ENCODE results near the gene NPY2R. TPM values are rescaled to one million over a fixed set of nuclear protein-coding genes. Genes with fewer than 3 reads are reported as not detected.

The NPY2R gene, protein sequence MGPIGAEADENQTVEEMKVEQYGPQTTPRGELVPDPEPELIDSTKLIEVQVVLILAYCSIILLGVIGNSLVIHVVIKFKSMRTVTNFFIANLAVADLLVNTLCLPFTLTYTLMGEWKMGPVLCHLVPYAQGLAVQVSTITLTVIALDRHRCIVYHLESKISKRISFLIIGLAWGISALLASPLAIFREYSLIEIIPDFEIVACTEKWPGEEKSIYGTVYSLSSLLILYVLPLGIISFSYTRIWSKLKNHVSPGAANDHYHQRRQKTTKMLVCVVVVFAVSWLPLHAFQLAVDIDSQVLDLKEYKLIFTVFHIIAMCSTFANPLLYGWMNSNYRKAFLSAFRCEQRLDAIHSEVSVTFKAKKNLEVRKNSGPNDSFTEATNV
- 1.8 TPM for polyA plus RNA-seq
- long read RNA-seq, donor 1: 0 reads
- long read RNA-seq, donor 2: 0 reads
- long read RNA-seq, donor 3: 0 reads
- long read RNA-seq, donor 4: 0 reads
- long read RNA-seq, donor 5, partial matches to known transcripts: 0 of 1 reads
- long read RNA-seq, donor 5, other reads (novel, unspliced or antisense): 0 of 1 reads
- long read RNA-seq, donor 6: 0 reads
- long read RNA-seq, donor 7, partial matches to known transcripts: 0 of 1 reads
- long read RNA-seq, donor 7, other reads (novel, unspliced or antisense): 0 of 1 reads
- long read RNA-seq, donor 8: 0 reads
- long read RNA-seq, donor 9: 0 reads
- long read RNA-seq, donor 10: 0 reads
- long read RNA-seq, donor 11: 0 reads

DNA sequence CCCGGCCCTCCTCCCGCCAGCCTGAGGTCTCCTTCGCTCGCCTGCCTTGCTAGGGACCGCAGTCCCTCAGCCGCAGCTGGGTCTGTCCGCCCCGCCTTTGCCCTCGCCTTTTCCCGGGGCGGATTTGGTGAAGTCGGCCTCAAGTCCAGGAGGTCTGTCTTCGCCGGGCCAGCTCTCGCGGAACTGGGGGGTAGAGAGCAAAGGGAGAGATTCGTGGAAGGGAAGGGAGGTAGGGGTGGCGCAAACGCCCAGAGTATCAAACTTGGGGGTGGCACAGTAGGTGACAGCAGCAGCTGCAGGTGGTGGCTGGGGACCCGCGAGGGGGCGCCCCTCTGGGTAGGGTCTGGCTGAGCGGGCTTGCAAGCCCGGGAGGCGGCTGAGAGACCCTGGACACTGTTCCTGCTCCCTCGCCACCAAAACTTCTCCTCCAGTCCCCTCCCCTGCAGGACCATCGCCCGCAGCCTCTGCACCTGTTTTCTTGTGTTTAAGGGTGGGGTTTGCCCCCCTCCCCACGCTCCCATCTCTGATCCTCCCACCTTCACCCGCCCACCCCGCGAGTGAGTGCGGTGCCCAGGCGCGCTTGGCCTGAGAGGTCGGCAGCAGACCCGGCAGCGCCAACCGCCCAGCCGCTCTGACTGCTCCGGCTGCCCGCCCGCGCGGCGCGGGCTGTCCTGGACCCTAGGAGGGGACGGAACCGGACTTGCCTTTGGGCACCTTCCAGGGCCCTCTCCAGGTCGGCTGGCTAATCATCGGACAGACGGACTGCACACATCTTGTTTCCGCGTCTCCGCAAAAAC, at the start of gene NPY2R:
Gene NPY2R (plus strand): TSS at position 379 of the 797 bp plus-strand sequence. CDS start 5,304 bp downstream, outside the sequence.
- H3K27ac ChIP-seq (ENCODE audit: low read length): no peak within 1 kb of the TSS
- H3K9me3 ChIP-seq (ENCODE audit: control insufficient read depth, low read depth, low read length): no peaks in the 10 kb centered on the region
- WGBS (ENCODE audit: insufficient coverage, low lambda C conversion rate): no CpG with 5 or more reads among the region's 55 CpGs
- no peaks in the 10 kb centered on the region for H3K4me1 ChIP-seq (ENCODE audit: control insufficient read depth, insufficient read depth, low read length)
- DNase-seq: peak in 1 of 2 donors; percentile 17
- H3K27me3 ChIP-seq (ENCODE audit: control insufficient read depth, insufficient read depth, low read length): peaks cover 29% of the 10 kb centered on the region
- no peaks in the 10 kb centered on the region for H3K36me3 ChIP-seq (ENCODE audit: control insufficient read depth, insufficient read depth, low read length)
- H3K4me3 ChIP-seq (ENCODE audit: low read length): peak within 1 kb of the TSS; percentile 38

DNA sequence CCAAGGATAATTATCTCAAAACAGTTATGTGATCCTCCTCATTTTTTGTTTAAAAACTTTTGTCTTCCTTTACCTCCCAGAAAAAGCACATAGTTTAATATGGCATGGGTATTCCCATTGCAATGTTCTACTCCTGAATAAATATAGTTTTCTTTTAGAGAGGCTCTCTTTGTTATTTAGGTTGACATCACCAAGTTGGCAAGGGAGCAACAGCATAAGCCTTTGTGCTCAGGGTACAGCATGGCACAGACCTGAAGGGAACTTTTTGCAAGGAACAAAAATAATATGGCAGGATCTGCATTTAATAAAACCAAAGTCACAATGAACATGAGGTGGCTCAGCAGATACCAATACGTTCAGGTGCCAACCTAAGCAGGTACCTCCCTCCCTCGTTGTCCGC, 47.1 kb upstream of the NPY2R start:
- H3K4me3 ChIP-seq (ENCODE audit: low read length): no peak overlapping the region
- H3K27me3 ChIP-seq (ENCODE audit: control insufficient read depth, insufficient read depth, low read length): no peaks in the 10 kb centered on the region

GRCh38 chr4:155164718-155165117, 43.7 kb upstream of the NPY2R start:
- Histone ChIP-seq H3K36me3 (ENCODE audit: control insufficient read depth, insufficient read depth, low read length) (no peaks in the 10 kb centered on the region), H3K27me3 (ENCODE audit: control insufficient read depth, insufficient read depth, low read length) (no peaks in the 10 kb centered on the region), H3K4me3 (ENCODE audit: low read length) (no peak overlapping the region), H3K4me1 (ENCODE audit: control insufficient read depth, insufficient read depth, low read length) (no peaks in the 10 kb centered on the region), H3K9me3 (ENCODE audit: control insufficient read depth, low read depth, low read length) (no peaks in the 10 kb centered on the region), H3K27ac (ENCODE audit: low read length) (no peak overlapping the region)
- 73% methylated on average over 2 of the region's 2 CpGs for WGBS (ENCODE audit: insufficient coverage, low lambda C conversion rate)
- no peak for DNase-seq

More for the DNA sequence above, 47.1 kb upstream of the NPY2R start:
- Histone ChIP-seq H3K27ac (ENCODE audit: low read length) (no peak overlapping the region), H3K36me3 (ENCODE audit: control insufficient read depth, insufficient read depth, low read length) (no peaks in the 10 kb centered on the region), H3K4me1 (ENCODE audit: control insufficient read depth, insufficient read depth, low read length) (no peaks in the 10 kb centered on the region), H3K9me3 (ENCODE audit: control insufficient read depth, low read depth, low read length) (no peaks in the 10 kb centered on the region)
- WGBS (ENCODE audit: insufficient coverage, low lambda C conversion rate): 100% methylated on average over 3 of the region's 3 CpGs
- no peak for DNase-seq

DNA sequence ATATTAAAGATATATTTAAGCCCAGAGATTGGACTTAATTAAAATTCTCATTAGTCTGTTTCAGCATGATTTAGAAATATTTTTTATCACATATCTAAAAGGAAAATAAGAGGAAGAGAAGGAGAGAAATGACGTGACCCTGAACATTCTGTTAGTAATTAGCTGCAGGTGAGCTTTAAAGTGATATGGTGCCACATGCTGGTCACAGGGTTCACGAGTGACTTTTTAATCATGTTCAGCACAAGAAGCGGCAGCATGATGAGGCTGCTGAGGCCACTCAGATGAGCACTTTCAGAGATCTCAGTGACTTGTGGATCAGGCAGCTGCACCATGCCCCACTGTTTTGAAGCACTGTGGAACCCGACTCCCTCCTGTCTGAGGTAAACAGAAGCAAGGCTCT, 37.9 kb upstream of the NPY2R start:
- H3K9me3 ChIP-seq (ENCODE audit: control insufficient read depth, low read depth, low read length): no peaks in the 10 kb centered on the region
- no peak for DNase-seq
- no peaks in the 10 kb centered on the region for H3K4me1 ChIP-seq (ENCODE audit: control insufficient read depth, insufficient read depth, low read length)
- no peaks in the 10 kb centered on the region for H3K27me3 ChIP-seq (ENCODE audit: control insufficient read depth, insufficient read depth, low read length)
- H3K36me3 ChIP-seq (ENCODE audit: control insufficient read depth, insufficient read depth, low read length): no peaks in the 10 kb centered on the region
- H3K4me3 ChIP-seq (ENCODE audit: low read length): no peak overlapping the region
- no peak overlapping the region for H3K27ac ChIP-seq (ENCODE audit: low read length)
- 43% methylated on average over 1 of the region's 4 CpGs for WGBS (ENCODE audit: insufficient coverage, low lambda C conversion rate)

GRCh38 chr4:155173371-155173770, 35.1 kb upstream of the NPY2R start:
- Histone ChIP-seq H3K9me3 (ENCODE audit: control insufficient read depth, low read depth, low read length) (no peaks in the 10 kb centered on the region), H3K36me3 (ENCODE audit: control insufficient read depth, insufficient read depth, low read length) (no peaks in the 10 kb centered on the region), H3K4me1 (ENCODE audit: control insufficient read depth, insufficient read depth, low read length) (no peaks in the 10 kb centered on the region), H3K27ac (ENCODE audit: low read length) (no peak overlapping the region), H3K27me3 (ENCODE audit: control insufficient read depth, insufficient read depth, low read length) (no peaks in the 10 kb centered on the region), H3K4me3 (ENCODE audit: low read length) (no peak overlapping the region)
- WGBS (ENCODE audit: insufficient coverage, low lambda C conversion rate): 100% methylated on average over 3 of the region's 4 CpGs
- DNase-seq: no peak

DNA sequence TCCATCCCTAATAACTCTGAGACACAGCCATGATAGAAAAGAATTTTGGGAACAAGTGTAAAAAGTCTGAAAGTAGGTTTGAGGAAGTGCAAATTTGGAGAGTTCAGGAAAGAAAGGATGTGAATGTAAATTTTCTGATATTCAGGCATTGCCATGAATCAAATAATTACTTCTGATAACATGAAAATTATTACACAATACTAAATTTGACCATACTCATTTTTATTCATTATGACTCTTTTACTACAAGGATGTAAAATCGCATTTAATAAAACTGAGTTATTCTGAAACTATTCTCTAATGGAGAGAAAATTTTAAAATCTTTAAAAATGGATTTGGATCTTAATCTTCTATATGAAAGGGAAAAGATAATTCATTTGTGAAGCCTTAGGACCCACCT, 33.8 kb upstream of the NPY2R start:
- no peak for DNase-seq
- no peaks in the 10 kb centered on the region for H3K4me1 ChIP-seq (ENCODE audit: control insufficient read depth, insufficient read depth, low read length)

DNA sequence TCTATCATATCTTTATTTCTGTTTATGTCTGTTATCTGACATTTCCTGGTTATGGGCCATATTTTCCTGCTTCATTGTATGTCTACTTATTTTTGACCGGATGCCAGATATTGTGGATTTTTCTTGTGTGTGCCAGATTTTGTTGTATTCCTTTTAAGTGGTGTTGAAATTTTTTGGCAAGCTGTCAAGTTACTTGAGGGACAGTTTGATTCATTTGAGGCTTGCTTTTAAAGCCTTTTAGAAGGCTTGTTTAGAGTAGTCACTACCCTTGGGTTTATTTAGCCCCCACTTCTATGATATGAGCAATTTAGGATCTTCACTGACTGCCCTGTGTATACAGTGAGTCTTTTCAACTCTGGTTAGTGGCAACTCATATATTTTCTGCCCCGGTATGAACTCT, 29.2 kb upstream of the NPY2R start:
- no CpG with 5 or more reads among the region's 2 CpGs for WGBS (ENCODE audit: insufficient coverage, low lambda C conversion rate)
- Histone ChIP-seq H3K27ac (ENCODE audit: low read length) (no peak overlapping the region), H3K27me3 (ENCODE audit: control insufficient read depth, insufficient read depth, low read length) (no peaks in the 10 kb centered on the region), H3K36me3 (ENCODE audit: control insufficient read depth, insufficient read depth, low read length) (no peaks in the 10 kb centered on the region), H3K4me1 (ENCODE audit: control insufficient read depth, insufficient read depth, low read length) (no peaks in the 10 kb centered on the region), H3K9me3 (ENCODE audit: control insufficient read depth, low read depth, low read length) (no peaks in the 10 kb centered on the region), H3K4me3 (ENCODE audit: low read length) (no peak overlapping the region)
- no peak for DNase-seq

More for the DNA sequence above, 33.8 kb upstream of the NPY2R start:
- Histone ChIP-seq H3K27ac (ENCODE audit: low read length) (no peak overlapping the region), H3K27me3 (ENCODE audit: control insufficient read depth, insufficient read depth, low read length) (no peaks in the 10 kb centered on the region), H3K4me3 (ENCODE audit: low read length) (no peak overlapping the region), H3K36me3 (ENCODE audit: control insufficient read depth, insufficient read depth, low read length) (no peaks in the 10 kb centered on the region), H3K9me3 (ENCODE audit: control insufficient read depth, low read depth, low read length) (no peaks in the 10 kb centered on the region)
- WGBS (ENCODE audit: insufficient coverage, low lambda C conversion rate): 100% methylated on average over 1 of the region's 1 CpG

GRCh38 chr4:155186972-155187371, 21.5 kb upstream of the NPY2R start:
- DNase-seq: no peak
- Histone ChIP-seq H3K27me3 (ENCODE audit: control insufficient read depth, insufficient read depth, low read length) (no peaks in the 10 kb centered on the region), H3K27ac (ENCODE audit: low read length) (no peak overlapping the region), H3K4me3 (ENCODE audit: low read length) (no peak overlapping the region), H3K9me3 (ENCODE audit: control insufficient read depth, low read depth, low read length) (no peaks in the 10 kb centered on the region), H3K36me3 (ENCODE audit: control insufficient read depth, insufficient read depth, low read length) (no peaks in the 10 kb centered on the region), H3K4me1 (ENCODE audit: control insufficient read depth, insufficient read depth, low read length) (no peaks in the 10 kb centered on the region)
- WGBS (ENCODE audit: insufficient coverage, low lambda C conversion rate): 80% methylated on average over 1 of the region's 2 CpGs

DNA sequence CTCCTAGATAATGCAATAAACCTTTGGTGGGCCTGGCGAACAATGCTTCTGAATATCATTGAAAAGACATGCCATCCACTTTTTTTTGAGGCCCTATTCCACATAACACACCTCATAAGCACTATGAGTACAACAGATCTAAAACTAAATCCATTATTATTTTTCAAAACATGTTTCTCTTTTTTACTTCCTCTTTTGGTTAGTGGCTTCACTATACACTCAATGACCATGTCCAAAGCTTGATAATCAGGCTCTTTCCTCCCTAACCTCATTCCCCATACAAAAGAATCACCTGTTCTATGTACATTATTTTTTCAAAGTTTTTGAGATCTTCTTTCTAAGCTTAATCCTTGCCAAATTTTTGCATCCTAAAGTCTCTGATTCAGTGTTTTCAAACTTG, 20.4 kb upstream of the NPY2R start:
- Histone ChIP-seq H3K27me3 (ENCODE audit: control insufficient read depth, insufficient read depth, low read length) (no peaks in the 10 kb centered on the region), H3K4me1 (ENCODE audit: control insufficient read depth, insufficient read depth, low read length) (no peaks in the 10 kb centered on the region), H3K4me3 (ENCODE audit: low read length) (no peak overlapping the region), H3K9me3 (ENCODE audit: control insufficient read depth, low read depth, low read length) (no peaks in the 10 kb centered on the region), H3K36me3 (ENCODE audit: control insufficient read depth, insufficient read depth, low read length) (no peaks in the 10 kb centered on the region), H3K27ac (ENCODE audit: low read length) (no peak overlapping the region)
- no peak for DNase-seq
- 63% methylated on average over 1 of the region's 1 CpG for WGBS (ENCODE audit: insufficient coverage, low lambda C conversion rate)

DNA sequence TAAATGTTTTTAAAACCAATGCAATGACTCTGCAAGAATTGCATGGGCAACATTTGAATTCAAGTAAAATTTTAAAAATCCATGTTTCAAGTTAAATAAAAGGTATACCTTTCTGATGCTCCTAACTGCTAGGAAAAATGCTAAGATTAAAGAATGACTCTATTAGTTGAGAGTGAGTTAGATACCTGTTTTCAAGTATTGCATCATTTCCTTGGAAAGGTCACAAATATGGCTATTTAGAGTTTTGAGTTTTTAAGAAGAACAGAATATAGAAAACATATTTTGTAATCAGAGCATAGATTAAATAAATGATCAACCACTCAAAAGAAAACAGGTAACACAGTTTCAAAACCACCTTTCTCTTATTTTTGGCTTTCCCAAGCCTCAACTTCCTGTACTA, 18.3 kb upstream of the NPY2R start:
- no peak for DNase-seq
- no peaks in the 10 kb centered on the region for H3K4me1 ChIP-seq (ENCODE audit: control insufficient read depth, insufficient read depth, low read length)
- H3K9me3 ChIP-seq (ENCODE audit: control insufficient read depth, low read depth, low read length): no peaks in the 10 kb centered on the region
- H3K36me3 ChIP-seq (ENCODE audit: control insufficient read depth, insufficient read depth, low read length): no peaks in the 10 kb centered on the region
- H3K4me3 ChIP-seq (ENCODE audit: low read length): no peak overlapping the region
- H3K27ac ChIP-seq (ENCODE audit: low read length): no peak overlapping the region
- no peaks in the 10 kb centered on the region for H3K27me3 ChIP-seq (ENCODE audit: control insufficient read depth, insufficient read depth, low read length)

Data from large intestine (tissue), 12 donors.